GM12878 (cell line): Measurements from ENCODE around the gene GPC6. TPM values are rescaled to one million over a fixed set of nuclear protein-coding genes. Genes with fewer than 3 reads are reported as not detected.

Experiments
- ATAC-seq: fragments of 200-7000 bp; cut with Tn5 transposase; 3 replicates; pipeline ENCODE4 v1.9.1; 2020; ENCODE audit warnings: mild to moderate bottlenecking, moderate library complexity
- BruUV-seq: library from RNA; stranded (reverse); fragments of 400-500 nt; replicated peaks from 2 replicates; lab custom pipeline; 2021; lab: Mats Ljungman, UMichigan
- CTCF ChIA-PET: fragments of 300-600 bp; sonication (Branson Sonifier 250); formaldehyde crosslinking; extraction: SDS; loops from one replicate; lab custom pipeline; 2021; ENCODE audit warnings: inconsistent platforms; lab: Yijun Ruan, JAX
- POLR2A ChIA-PET: fragments of 350-600 bp; formaldehyde crosslinking; extraction: SDS; loops from one replicate; lab custom pipeline; 2021; ENCODE audit warnings: inconsistent platforms; lab: Charles Lee
- RAD21 ChIA-PET: fragments of 300-600 bp; sonication (Branson Sonifier 250); formaldehyde crosslinking; loops from one replicate; lab custom pipeline; 2023; ENCODE audit warnings: antibody characterized with exemption; ENCODE audit not compliant: unreplicated experiment; lab: Charles Lee
- SMC1A ChIA-PET: fragments of 300-600 bp; sonication (Branson Sonifier 250); formaldehyde crosslinking; loops from one replicate; lab custom pipeline; 2023; ENCODE audit not compliant: unreplicated experiment, uncharacterized antibody; lab: Charles Lee
- DNase-seq: peaks from one replicate; pipeline ENCODE4 v3.0.0-alpha.2; 2011; ENCODE audit warnings: low read depth, low spot score
- FAIRE-seq: peaks from 3 replicates; lab custom pipeline; 2011; peaks lifted over from hg19 to GRCh38; lab: Jason Lieb, UNC
- H2AFZ ChIP-seq: 2 replicates; pipeline ENCODE4 v1.6.0; 2011; ENCODE audit warnings: low read depth, low read length, control low read depth; ENCODE audit not compliant: control insufficient read depth
- H3K27ac ChIP-seq: 2 replicates; pipeline ENCODE4 v1.5.1; 2011; ENCODE audit warnings: control low read depth; ENCODE audit not compliant: control insufficient read depth, insufficient read depth
- H3K27me3 ChIP-seq, 2 experiments: replicated peaks in 1 of 2; 2 replicates each; pipeline versions ENCODE4 v1.6.0 to v1.6.1; 2011; ENCODE audit warnings: low read length in 1 of 2; ENCODE audit not compliant: control insufficient read depth in 2 of 2, insufficient read depth in 2 of 2
- H3K36me3 ChIP-seq, 2 experiments: 2 replicates each; pipeline ENCODE4 v1.5.1; 2011; ENCODE audit warnings: low read length in 1 of 2; ENCODE audit not compliant: control insufficient read depth in 2 of 2, insufficient read depth in 2 of 2
- H3K4me1 ChIP-seq: 2 replicates; pipeline ENCODE4 v1.6.1; 2011; ENCODE audit warnings: mild to moderate bottlenecking, low read length, moderate library complexity, mixed read lengths; ENCODE audit not compliant: control insufficient read depth, insufficient read depth
- H3K4me2 ChIP-seq: 2 replicates; pipeline ENCODE4 v1.6.0; 2011; ENCODE audit warnings: control low read depth; ENCODE audit not compliant: control insufficient read depth, insufficient read depth
- H3K4me3 ChIP-seq: fragments of 200-600 bp; sonication (generic); 2 replicates; pipeline ENCODE4 v1.5.1; 2016
- H3K79me2 ChIP-seq: 2 replicates; pipeline ENCODE4 v1.6.0; 2011; ENCODE audit warnings: low read length; ENCODE audit not compliant: control insufficient read depth, insufficient read depth
- H3K9ac ChIP-seq: 2 replicates; pipeline ENCODE4 v1.8.0; 2011; ENCODE audit warnings: low read length, control low read depth, mixed read lengths; ENCODE audit not compliant: control insufficient read depth, insufficient read depth
- H3K9me3 ChIP-seq: replicated peaks from 3 replicates; pipeline ENCODE4 v1.5.1; 2011; ENCODE audit warnings: mild to moderate bottlenecking, low read length; ENCODE audit not compliant: control insufficient read depth, insufficient read depth
- H4K20me1 ChIP-seq: 2 replicates; pipeline ENCODE4 v1.6.0; 2011; ENCODE audit not compliant: control insufficient read depth, insufficient read depth
- BMI1 ChIP-seq: fragments of 450-650 bp; IDR thresholded peaks from 2 replicates; pipeline ENCODE4 v1.6.1; 2016; ENCODE audit warnings: mild to moderate bottlenecking, moderate library complexity, borderline replicate concordance
- CEBPB ChIP-seq, 2 experiments: fragments of 150-350 bp in 1 of 2; IDR thresholded peaks; 2 replicates each; pipeline ENCODE4 v1.6.1; 2012 to 2014; ENCODE audit warnings: low read depth in 2 of 2, low read length in 2 of 2, borderline replicate concordance in 1 of 2, inconsistent platforms in 1 of 2
- E4F1 ChIP-seq: fragments of 450-650 bp; IDR thresholded peaks from 2 replicates; pipeline ENCODE4 v1.6.1; 2018; ENCODE audit warnings: borderline replicate concordance, mild to moderate bottlenecking; ENCODE audit not compliant: partially characterized antibody
- EP300 ChIP-seq, 2 experiments: fragments of 150-350 bp in 1 of 2; IDR thresholded peaks; 2 replicates each; pipeline ENCODE4 v1.6.1; 2011 to 2012; ENCODE audit warnings: low read depth in 2 of 2, low read length in 2 of 2, borderline replicate concordance in 1 of 2, improper control_type of control experiment in 1 of 2, inconsistent platforms in 1 of 2; ENCODE audit not compliant: control insufficient read depth in 1 of 2
- EZH2 ChIP-seq: IDR thresholded peaks from 2 replicates; pipeline ENCODE4 v1.6.1; 2012; ENCODE audit warnings: low read depth, mild to moderate bottlenecking, control low read depth, inconsistent platforms, low read length, borderline replicate concordance; ENCODE audit not compliant: control insufficient read depth
- JUNB ChIP-seq: IDR thresholded peaks from 2 replicates; pipeline ENCODE4 v1.6.1; 2016; ENCODE audit warnings: antibody characterized with exemption, mild to moderate bottlenecking
- POLR2A ChIP-seq: IDR thresholded peaks from 2 replicates; pipeline ENCODE4 v1.6.1; 2011; ENCODE audit warnings: low read depth, mild to moderate bottlenecking, low read length
- RAD51 ChIP-seq: fragments of 450-650 bp; IDR thresholded peaks from 2 replicates; pipeline ENCODE4 v1.6.1; 2016; ENCODE audit warnings: moderate library complexity, mild to moderate bottlenecking, inconsistent platforms
- RUNX3 ChIP-seq: IDR thresholded peaks from 2 replicates; pipeline ENCODE4 v1.6.1; 2012; ENCODE audit warnings: low read length, inconsistent platforms
- SMAD5 ChIP-seq: IDR thresholded peaks from 2 replicates; pipeline ENCODE4 v1.6.1; 2016; ENCODE audit warnings: antibody characterized with exemption, low read depth
- SMC3 ChIP-seq: IDR thresholded peaks from 2 replicates; pipeline ENCODE4 v1.6.1; 2011; ENCODE audit warnings: low read length, improper control_type of control experiment, borderline replicate concordance
- SREBF1 ChIP-seq: IDR thresholded peaks from 2 replicates; pipeline ENCODE4 v1.6.1; 2012; ENCODE audit warnings: mild to moderate bottlenecking, low read length
- STAT3 ChIP-seq: IDR thresholded peaks from 2 replicates; pipeline ENCODE4 v1.6.1; 2011; ENCODE audit warnings: low read depth, low read length, improper control_type of control experiment
- SUPT20H ChIP-seq: IDR thresholded peaks from 2 replicates; pipeline ENCODE4 v1.6.1; 2011; ENCODE audit warnings: low read depth, mild to moderate bottlenecking, low read length, moderate library complexity, borderline replicate concordance; ENCODE audit not compliant: control insufficient read depth
- TARDBP ChIP-seq: IDR thresholded peaks from 2 replicates; pipeline ENCODE4 v1.6.1; 2016; ENCODE audit warnings: borderline replicate concordance
- TBL1XR1 ChIP-seq: IDR thresholded peaks from 2 replicates; pipeline ENCODE4 v1.6.1; 2012; ENCODE audit warnings: low read depth, low read length, improper control_type of control experiment
- TCF12 ChIP-seq: IDR thresholded peaks from 2 replicates; pipeline ENCODE4 v1.6.1; 2011; ENCODE audit warnings: low read depth, mild to moderate bottlenecking, low read length
- YBX1 ChIP-seq: fragments of 450-650 bp; IDR thresholded peaks from 2 replicates; pipeline ENCODE4 v1.6.1; 2016; ENCODE audit warnings: antibody characterized with exemption
- ZNF217 ChIP-seq: fragments of 450-650 bp; IDR thresholded peaks from 2 replicates; pipeline ENCODE4 v1.6.1; 2017; ENCODE audit warnings: antibody characterized with exemption, mild to moderate bottlenecking
- whole genome bisulfite sequencing: methylation state at CpG from one replicate; pipeline ENCODE4 v1.1.6; 2016; ENCODE audit warnings: low lambda C conversion rate; ENCODE audit not compliant: insufficient replicate concordance, insufficient coverage; ENCODE audit errors: missing lambda C conversion rate; 5-methylcytosine and 5-hydroxymethylcytosine counted together
- in situ Hi-C: fragments of 300-500 bp; cut with MboI; formaldehyde crosslinking; loops from 9 replicates; pipeline ENCODE4 v1.14.3; 2018; ENCODE audit warnings: mixed read lengths
- intact Hi-C: fragments of 100-400 bp; cut with micrococcal nuclease; formaldehyde crosslinking; loops from one replicate; pipeline ENCODE4 v1.14.2; 2022; ENCODE audit not compliant: unreplicated experiment
- polyA plus RNA-seq, 11 experiments: library from polyadenylated mRNA; depleted of rRNA in 4 of 11; unstranded in 6 of 11; stranded (reverse) in 5 of 11; fragments of >200 nt; fragmentation: Nextera tagmentation in 4 of 11; fragmentation: Illumina TruSeq in 1 of 11; extraction: Ambion mirVana in 4 of 11; extraction: Trizol in 1 of 11; gene quantifications; 1 replicate in 1 of 11; 2 replicates in 10 of 11; pipeline versions ENCODE4 v1.2.1 to v1.2.3, GENCODE V29; 2011 to 2016; ENCODE audit warnings: inconsistent platforms in 2 of 11, missing spikeins in 2 of 11, low read depth in 1 of 11
- total RNA-seq, 4 experiments: library from RNA; depleted of rRNA in 3 of 4; stranded (reverse); fragments of >200 nt in 3 of 4; fragmentation: Illumina TruSeq in 1 of 4; extraction: Trizol in 1 of 4; gene quantifications; 2 replicates each; pipeline versions ENCODE4 v1.2.1 to v1.2.3, GENCODE V29; 2013 to 2021

The GPC6 gene
- total and polyA plus RNA-seq, 10 of the 15 experiments (the other 5 are each of a cell fraction or from before 2014, with no cell fraction given): 0.03 to 0.04 (median 0.03) TPM; not detected in 7

DNA sequence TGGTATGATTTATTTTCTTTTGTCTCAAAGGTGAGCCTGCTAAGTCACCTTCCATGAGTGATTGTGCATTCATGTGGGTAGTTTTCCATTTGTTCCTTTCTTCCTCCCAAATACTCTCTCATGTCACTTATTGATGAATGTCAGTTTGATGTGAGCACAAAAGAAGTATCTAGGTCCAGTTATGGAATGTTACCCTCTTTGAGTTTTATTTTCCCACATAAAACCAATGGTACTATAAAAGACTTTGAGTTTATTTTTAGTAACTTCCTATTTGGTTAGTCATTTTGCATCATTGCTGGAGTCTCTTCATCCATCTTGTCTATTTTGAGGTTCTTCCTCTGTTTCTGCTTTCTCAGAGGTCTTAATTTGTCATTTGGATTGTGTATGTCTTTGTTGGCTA lies 321.3 kb downstream of the GPC6 start:
- H3K4me1 ChIP-seq: no peaks in the 10 kb centered on the region
- DNase-seq (no peak), FAIRE-seq (no peak), ATAC-seq (no peak)
- no peak overlapping the region for H3K27ac ChIP-seq
- H3K9me3 ChIP-seq: no peaks in the 10 kb centered on the region
- H4K20me1 ChIP-seq: no peaks in the 10 kb centered on the region
- no peak overlapping the region for H2AFZ ChIP-seq
- intact Hi-C loops: no loop called here
- in situ Hi-C loops: no loop called here
- H3K4me3 ChIP-seq: no peak overlapping the region
- ChIA-PET POLR2A (no interaction called here), RAD21 (no interaction called here), SMC1A (no interaction called here), CTCF (no interaction called here)
- H3K79me2 ChIP-seq: no peaks in the 10 kb centered on the region
- TF ChIP-seq ZNF217 (no peak), SMAD5 (no peak), SMC3 (no peak), RAD51 (no peak), CEBPB (IDR thresholded peaks at IDR 0.05; ENCODE audit: borderline replicate concordance in 1 of 2, low read depth in 2 of 2, low read length in 2 of 2) (no peak), EP300 (IDR thresholded peaks at IDR 0.05; ENCODE audit: borderline replicate concordance in 1 of 2, control insufficient read depth in 1 of 2, low read depth in 2 of 2, low read length in 2 of 2) (no peak), TBL1XR1 (no peak), EZH2 (no peak)
- H3K9ac ChIP-seq: no peak overlapping the region
- H3K27me3 ChIP-seq: no peaks in the 10 kb centered on the region
- no TSS peak for BruUV-seq
- H3K36me3 ChIP-seq: no peaks in the 10 kb centered on the region
- H3K4me2 ChIP-seq: no peak overlapping the region

GRCh38 chr13:93549326-93550005 lies 322.9 kb downstream of the GPC6 start:
- 10% methylated on average over 4 of the region's 4 CpGs for WGBS
- TF ChIP-seq BMI1: no peak
- no peak for TF ChIP-seq E4F1
- TF ChIP-seq STAT3: no peak
- TF ChIP-seq POLR2A: no peak
- no peak for TF ChIP-seq JUNB
- no peak for TF ChIP-seq TARDBP
- TF ChIP-seq SREBF1: no peak
- TF ChIP-seq RUNX3: no peak
- no peak for TF ChIP-seq SUPT20H
- TF ChIP-seq YBX1: no peak
- TF ChIP-seq TCF12: no peak

More at GRCh38 chr13:93549326-93550005, 322.9 kb downstream of the GPC6 start:
- Histone ChIP-seq H3K27ac (no peak overlapping the region), H3K4me2 (no peak overlapping the region), H3K9ac (no peak overlapping the region), H3K36me3 (no peaks in the 10 kb centered on the region), H2AFZ (no peak overlapping the region), H3K9me3 (no peaks in the 10 kb centered on the region), H3K27me3 (no peaks in the 10 kb centered on the region), H3K79me2 (no peaks in the 10 kb centered on the region), H4K20me1 (no peaks in the 10 kb centered on the region), H3K4me1 (no peaks in the 10 kb centered on the region), H3K4me3 (no peak overlapping the region)
- no peak for DNase-seq
- SMC1A ChIA-PET: no interaction called here
- no peak for ATAC-seq
- intact Hi-C loops: no loop called here
- in situ Hi-C loops: no loop called here
- FAIRE-seq: no peak
- no TSS peak for BruUV-seq
- POLR2A ChIA-PET: no interaction called here
- RAD21 ChIA-PET: no interaction called here
- CTCF ChIA-PET: no interaction called here
